IMR-90 (cell line): Measurements from ENCODE around the gene LAMA2. TPM values are rescaled to one million over a fixed set of nuclear protein-coding genes. Genes with fewer than 3 reads are reported as not detected.

ENCODE experiments used
- ATAC-seq: fragments of 200-7000 bp; cut with Tn5 transposase; 2 replicates; pipeline ENCODE4 v1.9.1; 2020; ENCODE audit warnings: low read depth, mild to moderate bottlenecking, moderate library complexity
- BruUV-seq: library from RNA; stranded (reverse); fragments of 400-500 nt; replicated peaks from 2 replicates; lab custom pipeline; 2021; lab: Mats Ljungman, UMichigan
- CTCF ChIA-PET: fragments of 300-600 bp; formaldehyde crosslinking; extraction: SDS; loops from one replicate; lab custom pipeline; 2021; ENCODE audit warnings: antibody characterized with exemption; lab: Yijun Ruan, JAX
- POLR2A ChIA-PET: fragments of 300-600 bp; sonication (Branson Sonifier 250); formaldehyde crosslinking; loops from one replicate; lab custom pipeline; 2022; ENCODE audit warnings: antibody characterized with exemption; ENCODE audit not compliant: unreplicated experiment; lab: Charles Lee
- DNase-seq: peaks from one replicate; pipeline ENCODE4 v3.0.0; 2013
- H2AFZ ChIP-seq: replicated peaks from 2 replicates; pipeline ENCODE3; 2013; ENCODE audit warnings: low read length, mild to moderate bottlenecking; ENCODE audit not compliant: poor library complexity
- H2AK5ac ChIP-seq: 2 replicates; pipeline ENCODE4 v1.6.1; 2013; ENCODE audit warnings: low read depth, low read length, inconsistent platforms
- H2AK9ac ChIP-seq: replicated peaks from 2 replicates; pipeline ENCODE3; 2013; ENCODE audit warnings: mild to moderate bottlenecking, low read depth, low read length, moderate library complexity; ENCODE audit not compliant: poor library complexity
- H2BK120ac ChIP-seq: 2 replicates; pipeline ENCODE4 v1.6.1; 2013; ENCODE audit warnings: low read depth, low read length, inconsistent platforms
- H2BK15ac ChIP-seq: 3 replicates; pipeline ENCODE4 v1.6.1; 2013; ENCODE audit warnings: low read depth, low read length, inconsistent platforms
- H2BK20ac ChIP-seq: 2 replicates; pipeline ENCODE4 v1.6.1; 2013; ENCODE audit warnings: low read depth, mild to moderate bottlenecking, inconsistent platforms, low read length, moderate library complexity
- H2BK5ac ChIP-seq: 2 replicates; pipeline ENCODE4 v1.6.1; 2013; ENCODE audit warnings: mild to moderate bottlenecking, low read depth, low read length, inconsistent platforms; ENCODE audit not compliant: poor library complexity, severe bottlenecking
- H3K14ac ChIP-seq: replicated peaks from 2 replicates; pipeline ENCODE4 v1.6.1; 2013; ENCODE audit warnings: low read depth, low read length, inconsistent platforms
- H3K18ac ChIP-seq: 2 replicates; pipeline ENCODE4 v1.6.1; 2013; ENCODE audit warnings: low read depth, low read length, control low read depth
- H3K23ac ChIP-seq: 2 replicates; pipeline ENCODE4 v1.6.1; 2013; ENCODE audit warnings: low read depth, low read length, inconsistent platforms
- H3K27ac ChIP-seq: 2 replicates; pipeline ENCODE4 v1.5.1; 2013; ENCODE audit warnings: mild to moderate bottlenecking, control low read depth, low read length; ENCODE audit not compliant: insufficient read depth
- H3K27me3 ChIP-seq: 2 replicates; pipeline ENCODE4 v1.6.1; 2013; ENCODE audit warnings: low read length; ENCODE audit not compliant: control insufficient read depth, insufficient read depth
- H3K36me3 ChIP-seq: 2 replicates; pipeline ENCODE4 v1.6.1; 2013; ENCODE audit warnings: low read length, mixed read lengths; ENCODE audit not compliant: control insufficient read depth, insufficient read depth
- H3K4ac ChIP-seq: 2 replicates; pipeline ENCODE4 v1.6.1; 2013; ENCODE audit warnings: low read depth, low read length, inconsistent platforms
- H3K4me1 ChIP-seq: 2 replicates; pipeline ENCODE4 v1.6.1; 2013; ENCODE audit warnings: low read length, mixed read lengths; ENCODE audit not compliant: control insufficient read depth, insufficient read depth
- H3K4me2 ChIP-seq: 2 replicates; pipeline ENCODE4 v1.6.1; 2013; ENCODE audit warnings: low read depth, mild to moderate bottlenecking, control low read depth, low read length, moderate library complexity
- H3K4me3 ChIP-seq: 2 replicates; pipeline ENCODE4 v1.5.1; 2013; ENCODE audit warnings: low read depth, mild to moderate bottlenecking, control low read depth, low read length, moderate library complexity; ENCODE audit not compliant: insufficient read depth
- H3K56ac ChIP-seq: 2 replicates; pipeline ENCODE4 v1.6.1; 2013; ENCODE audit warnings: low read length, inconsistent platforms; ENCODE audit not compliant: insufficient read depth; ENCODE audit errors: extremely low read depth
- H3K79me1 ChIP-seq, 2 experiments: 2 replicates each; pipeline ENCODE4 v1.6.1; 2013; ENCODE audit warnings: low read length in 2 of 2, inconsistent platforms in 1 of 2, low read depth in 1 of 2
- H3K9ac ChIP-seq: 2 replicates; pipeline ENCODE4 v1.6.1; 2013; ENCODE audit warnings: low read depth, low read length, control low read depth
- H3K9me1 ChIP-seq: 2 replicates; pipeline ENCODE4 v1.6.1; 2013; ENCODE audit warnings: low read length, inconsistent platforms; ENCODE audit not compliant: insufficient read depth
- H3K9me3 ChIP-seq: 2 replicates; pipeline ENCODE4 v1.6.1; 2013; ENCODE audit warnings: low read length; ENCODE audit not compliant: control insufficient read depth, insufficient read depth
- H4K20me1 ChIP-seq: 2 replicates; pipeline ENCODE4 v1.6.1; 2013; ENCODE audit warnings: low read length, inconsistent platforms; ENCODE audit not compliant: insufficient read depth
- H4K5ac ChIP-seq: 2 replicates; pipeline ENCODE4 v1.6.1; 2013; ENCODE audit warnings: mild to moderate bottlenecking, low read depth, low read length, control low read depth
- H4K8ac ChIP-seq, 2 experiments: 2 replicates each; pipeline ENCODE4 v1.6.1; 2013; ENCODE audit warnings: low read depth in 2 of 2, low read length in 2 of 2, control low read depth in 1 of 2, inconsistent platforms in 1 of 2
- H4K91ac ChIP-seq: 2 replicates; pipeline ENCODE4 v1.6.1; 2013; ENCODE audit warnings: low read depth, low read length, inconsistent platforms; ENCODE audit not compliant: insufficient read depth
- BHLHE40 ChIP-seq: fragments of 150-350 bp; IDR thresholded peaks from 2 replicates; pipeline ENCODE4 v1.6.1; 2016; ENCODE audit warnings: mild to moderate bottlenecking, low read depth, low read length
- CEBPB ChIP-seq: IDR thresholded peaks from 2 replicates; pipeline ENCODE4 v1.6.1; 2012; ENCODE audit warnings: low read depth, low read length, improper control_type of control experiment
- CHD1 ChIP-seq: IDR thresholded peaks from 2 replicates; pipeline ENCODE4 v1.6.1; 2012; ENCODE audit warnings: low read depth, low read length, improper control_type of control experiment
- FOS ChIP-seq: fragments of 150-350 bp; IDR thresholded peaks from 2 replicates; pipeline ENCODE4 v1.6.1; 2016; ENCODE audit warnings: low read depth, low read length
- MAFK ChIP-seq: IDR thresholded peaks from 2 replicates; pipeline ENCODE4 v1.6.1; 2012; ENCODE audit warnings: low read depth, low read length, improper control_type of control experiment
- MAZ ChIP-seq: IDR thresholded peaks from 2 replicates; pipeline ENCODE4 v1.6.1; 2012; ENCODE audit warnings: low read depth, mild to moderate bottlenecking, low read length, improper control_type of control experiment, moderate library complexity, borderline replicate concordance
- MXI1 ChIP-seq: IDR thresholded peaks from 2 replicates; pipeline ENCODE4 v1.6.1; 2012; ENCODE audit warnings: low read depth, mild to moderate bottlenecking, low read length, moderate library complexity, borderline replicate concordance
- NFE2L2 ChIP-seq: fragments of 150-350 bp; IDR thresholded peaks from 2 replicates; pipeline ENCODE4 v1.6.1; 2016; ENCODE audit warnings: low read depth, mild to moderate bottlenecking, low read length
- RAD21 ChIP-seq: IDR thresholded peaks from 2 replicates; pipeline ENCODE4 v1.6.1; 2012; ENCODE audit warnings: low read length, improper control_type of control experiment
- RCOR1 ChIP-seq: IDR thresholded peaks from 2 replicates; pipeline ENCODE4 v1.6.1; 2012; ENCODE audit warnings: mild to moderate bottlenecking, low read length, improper control_type of control experiment; ENCODE audit not compliant: insufficient replicate concordance
- RFX5 ChIP-seq: IDR thresholded peaks from 2 replicates; pipeline ENCODE4 v1.8.0; 2012; ENCODE audit warnings: low read depth, mild to moderate bottlenecking, low read length, moderate library complexity
- WGBS, 2 experiments: methylation state at CpG; one replicate each; pipeline versions ENCODE4 v1.1.5 to v1.1.7; 2013; ENCODE audit warnings: missing lambda C conversion rate in 2 of 2; ENCODE audit not compliant: insufficient read length in 1 of 2; ENCODE audit errors: extremely low coverage in 2 of 2; 5-methylcytosine and 5-hydroxymethylcytosine counted together
- dilution Hi-C: fragments of 300-500 bp; cut with HindIII; formaldehyde crosslinking; loops from one replicate; pipeline ENCODE4 v1.14.3; 2018; ENCODE audit warnings: low sequenced_read_pairs; ENCODE audit not compliant: unreplicated experiment
- in situ Hi-C: fragments of 300-500 bp; cut with MboI; formaldehyde crosslinking; loops from 3 replicates; pipeline ENCODE4 v1.14.3; 2019; ENCODE audit warnings: low sequenced_read_pairs, inconsistent platforms, mixed read lengths
- intact Hi-C: fragments of 100-400 bp; cut with micrococcal nuclease; formaldehyde crosslinking; loops from 2 replicates; pipeline ENCODE4 v1.10.0; 2022
- polyA plus RNA-seq, 3 experiments: library from polyadenylated mRNA; depleted of rRNA; stranded (reverse); fragments of >200 nt; gene quantifications; 2 replicates each; pipeline ENCODE4 v1.2.3, GENCODE V29; 2012; ENCODE audit warnings: low replicate concordance in 1 of 3
- total RNA-seq: library from RNA; depleted of rRNA; stranded (reverse); fragments of >200 nt; gene quantifications from 2 replicates; pipeline ENCODE4 v1.2.3, GENCODE V29; 2012
- TF ChIP-seq, protein P1 (sequence below): fragments of 150-350 bp; IDR thresholded peaks from 2 replicates; pipeline ENCODE4 v1.6.1; 2016; ENCODE audit warnings: low read depth, mild to moderate bottlenecking, low read length, moderate library complexity, borderline replicate concordance
- TF ChIP-seq, protein P2 (sequence below): fragments of 150-350 bp; IDR thresholded peaks from 2 replicates; pipeline ENCODE4 v1.6.1; 2017; ENCODE audit warnings: mild to moderate bottlenecking, antibody characterized with exemption, low read length, low read depth

Gene LAMA2
- total and polyA plus RNA-seq, 2 of the 4 experiments (the other 2 are of a cell fraction) = 9.9 to 13.3 TPM

GRCh38 chr6:129183681-129184301, 300.9 kb downstream of the LAMA2 start:
- no peaks in the 10 kb centered on the region for H3K9me3 ChIP-seq

More at GRCh38 chr6:129183681-129184301, 300.9 kb downstream of the LAMA2 start:
- Histone ChIP-seq H4K91ac (no peak overlapping the region), H3K23ac (no peak overlapping the region), H2AK5ac (no peak overlapping the region), H3K9me1 (no peaks in the 10 kb centered on the region; the same call in none of the 2 replicates), H3K4me3 (no peak overlapping the region), H3K56ac (no peak overlapping the region), H3K36me3 (no peaks in the 10 kb centered on the region), H4K20me1 (no peaks in the 10 kb centered on the region), H4K8ac (no peak overlapping the region; a peak in 1 of 4 replicates), H3K4me1 (peaks cover 14% of the 10 kb centered on the region), H3K4ac (no peak overlapping the region), H4K5ac (no peak overlapping the region), H3K9ac (no peak overlapping the region), H2AK9ac (no peak overlapping the region), H3K4me2 (no peak overlapping the region; the same call in 1 of the 2 replicates), H3K79me1 (no peaks in the 10 kb centered on the region), H2BK20ac (no peak overlapping the region), H2BK5ac (peak overlapping the region; percentile 11), H2AFZ (no peak overlapping the region), H2BK15ac (no peak overlapping the region), H3K18ac (no peak overlapping the region), H3K27ac (no peak overlapping the region), H3K27me3 (no peaks in the 10 kb centered on the region), H2BK120ac (peak overlapping the region; percentile 68; the same call in 1 of the 2 replicates), H3K14ac (no peak overlapping the region)
- no CpG with 5 or more reads among the region's 3 CpGs for WGBS, 2 experiments
- dilution Hi-C loops (no loop called here), intact Hi-C loops (no loop called here), in situ Hi-C loops (no loop called here)
- POLR2A ChIA-PET = no interaction called here
- DNase-seq = peak; percentile 79
- BruUV-seq = no TSS peak
- CTCF ChIA-PET = no interaction called here
- no peak for ATAC-seq
- TF ChIP-seq RAD21 = no peak
- no peak for TF ChIP-seq NFE2L2
- TF ChIP-seq, protein P1, sequence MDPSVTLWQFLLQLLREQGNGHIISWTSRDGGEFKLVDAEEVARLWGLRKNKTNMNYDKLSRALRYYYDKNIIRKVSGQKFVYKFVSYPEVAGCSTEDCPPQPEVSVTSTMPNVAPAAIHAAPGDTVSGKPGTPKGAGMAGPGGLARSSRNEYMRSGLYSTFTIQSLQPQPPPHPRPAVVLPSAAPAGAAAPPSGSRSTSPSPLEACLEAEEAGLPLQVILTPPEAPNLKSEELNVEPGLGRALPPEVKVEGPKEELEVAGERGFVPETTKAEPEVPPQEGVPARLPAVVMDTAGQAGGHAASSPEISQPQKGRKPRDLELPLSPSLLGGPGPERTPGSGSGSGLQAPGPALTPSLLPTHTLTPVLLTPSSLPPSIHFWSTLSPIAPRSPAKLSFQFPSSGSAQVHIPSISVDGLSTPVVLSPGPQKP = no peak
- TF ChIP-seq CHD1 = no peak
- TF ChIP-seq, protein P2, sequence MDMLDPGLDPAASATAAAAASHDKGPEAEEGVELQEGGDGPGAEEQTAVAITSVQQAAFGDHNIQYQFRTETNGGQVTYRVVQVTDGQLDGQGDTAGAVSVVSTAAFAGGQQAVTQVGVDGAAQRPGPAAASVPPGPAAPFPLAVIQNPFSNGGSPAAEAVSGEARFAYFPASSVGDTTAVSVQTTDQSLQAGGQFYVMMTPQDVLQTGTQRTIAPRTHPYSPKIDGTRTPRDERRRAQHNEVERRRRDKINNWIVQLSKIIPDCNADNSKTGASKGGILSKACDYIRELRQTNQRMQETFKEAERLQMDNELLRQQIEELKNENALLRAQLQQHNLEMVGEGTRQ = no peak
- no peak for TF ChIP-seq MXI1
- TF ChIP-seq RFX5 = no peak
- TF ChIP-seq CEBPB = peak; percentile 98
- no peak for TF ChIP-seq RCOR1
- no peak for TF ChIP-seq MAFK
- no peak for TF ChIP-seq MAZ
- TF ChIP-seq BHLHE40 = peak; percentile 41; the same call in 1 of the 2 replicates
- peak; percentile 76 for TF ChIP-seq FOS
